Loucy (cell line): ENCODE results near the gene LLGL2.

Experiments
- H2AFZ ChIP-seq: fragments of 200-600 bp; sonication (generic); 2 replicates; pipeline ENCODE4 v1.6.0; 2016; ENCODE audit warnings: antibody characterized with exemption, mild to moderate bottlenecking, low read length, moderate library complexity
- H3F3A ChIP-seq: fragments of 200-600 bp; 2 replicates; pipeline ENCODE4 v1.6.0; 2016; ENCODE audit warnings: antibody characterized with exemption, low read depth, mild to moderate bottlenecking
- H3K27me3 ChIP-seq: fragments of 200-600 bp; sonication (generic); 2 replicates; pipeline ENCODE4 v1.6.1; 2014; ENCODE audit warnings: low read length, mild to moderate bottlenecking; ENCODE audit not compliant: insufficient read depth, poor library complexity, severe bottlenecking
- H3K36me3 ChIP-seq: fragments of 200-600 bp; sonication (generic); 2 replicates; pipeline ENCODE4 v1.6.1; 2016; ENCODE audit warnings: low read length; ENCODE audit not compliant: insufficient read depth
- H3K4me1 ChIP-seq: fragments of 200-600 bp; sonication (generic); 2 replicates; pipeline ENCODE4 v1.5.1; 2014; ENCODE audit warnings: low read length, mild to moderate bottlenecking; ENCODE audit not compliant: insufficient read depth, poor library complexity, severe bottlenecking
- H3K4me2 ChIP-seq: fragments of 200-600 bp; sonication (generic); 2 replicates; pipeline ENCODE4 v1.6.0; 2014; ENCODE audit warnings: antibody characterized with exemption, low read length, low read depth, mild to moderate bottlenecking; ENCODE audit not compliant: poor library complexity, severe bottlenecking
- H3K4me3 ChIP-seq: fragments of 200-600 bp; sonication (generic); 2 replicates; pipeline ENCODE4 v1.5.1; 2014; ENCODE audit warnings: low read length, mild to moderate bottlenecking, mixed read lengths; ENCODE audit not compliant: poor library complexity, severe bottlenecking
- H3K79me2 ChIP-seq: fragments of 200-600 bp; sonication (generic); 2 replicates; pipeline ENCODE4 v1.6.1; 2014; ENCODE audit warnings: low read length; ENCODE audit not compliant: insufficient read depth
- H3K9ac ChIP-seq: fragments of 200-600 bp; sonication (generic); 2 replicates; pipeline ENCODE4 v1.6.0; 2014; ENCODE audit warnings: mild to moderate bottlenecking, low read depth, low read length, moderate library complexity; ENCODE audit not compliant: poor library complexity, severe bottlenecking
- H3K9me2 ChIP-seq: fragments of 200-600 bp; sonication (generic); replicated peaks from 2 replicates; pipeline ENCODE4 v1.6.1; 2016; ENCODE audit warnings: low read depth, low read length, mixed read lengths
- H3K9me3 ChIP-seq: fragments of 200-600 bp; sonication (generic); 2 replicates; pipeline ENCODE4 v1.6.1; 2014; ENCODE audit warnings: mild to moderate bottlenecking, antibody characterized with exemption, low read length, low read depth; ENCODE audit not compliant: insufficient read depth
- H4K20me1 ChIP-seq: fragments of 200-600 bp; sonication (generic); 2 replicates; pipeline ENCODE4 v1.6.0; 2014; ENCODE audit warnings: antibody characterized with exemption, low read length, mild to moderate bottlenecking; ENCODE audit not compliant: insufficient read depth, poor library complexity, severe bottlenecking
- EZH2phosphoT487 ChIP-seq: fragments of 200-600 bp; IDR thresholded peaks from 2 replicates; pipeline ENCODE4 v1.6.1; 2018; ENCODE audit warnings: antibody characterized with exemption, mild to moderate bottlenecking, moderate library complexity, borderline replicate concordance
- TF ChIP-seq, protein P1 (sequence below): fragments of 200-600 bp; sonication (generic); conservative IDR thresholded peaks from 2 replicates; pipeline ENCODE4 v1.5.1; 2014; ENCODE audit warnings: mild to moderate bottlenecking, antibody characterized with exemption, low read length

Gene LLGL2

DNA sequence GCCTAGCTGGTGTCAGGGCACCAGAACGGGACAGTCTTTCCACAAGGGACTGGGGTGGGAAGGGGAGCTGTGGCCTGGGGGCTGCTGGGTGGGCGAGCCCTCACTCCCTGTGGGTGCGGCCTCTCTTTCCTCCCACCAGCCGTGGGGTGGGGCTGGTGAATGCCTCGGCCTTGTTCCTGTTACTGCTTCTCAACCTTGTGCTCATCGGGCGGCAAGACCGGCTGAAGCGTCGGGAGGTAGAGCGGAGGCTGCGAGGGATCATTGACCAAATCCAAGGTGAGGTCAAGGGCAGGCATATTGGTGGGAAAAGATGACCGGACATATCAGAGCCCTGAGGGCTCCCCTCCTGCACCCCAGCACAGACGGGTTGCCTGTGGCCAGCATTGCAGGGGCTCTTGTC lies 39.3 kb upstream of the LLGL2 start:
- Histone ChIP-seq H2AFZ (no peak overlapping the region), H3K4me1 (peaks cover 13% of the 10 kb centered on the region), H3K9me2 (no peaks in the 10 kb centered on the region), H3K27me3 (no peaks in the 10 kb centered on the region), H3K9ac (no peak overlapping the region), H3K9me3 (no peaks in the 10 kb centered on the region), H4K20me1 (no peaks in the 10 kb centered on the region), H3K4me2 (no peak overlapping the region), H3K36me3 (no peaks in the 10 kb centered on the region; the same call in 1 of the 2 replicates), H3F3A (no peaks in the 10 kb centered on the region), H3K79me2 (no peaks in the 10 kb centered on the region), H3K4me3 (no peak overlapping the region)
- no peak for TF ChIP-seq EZH2phosphoT487

DNA sequence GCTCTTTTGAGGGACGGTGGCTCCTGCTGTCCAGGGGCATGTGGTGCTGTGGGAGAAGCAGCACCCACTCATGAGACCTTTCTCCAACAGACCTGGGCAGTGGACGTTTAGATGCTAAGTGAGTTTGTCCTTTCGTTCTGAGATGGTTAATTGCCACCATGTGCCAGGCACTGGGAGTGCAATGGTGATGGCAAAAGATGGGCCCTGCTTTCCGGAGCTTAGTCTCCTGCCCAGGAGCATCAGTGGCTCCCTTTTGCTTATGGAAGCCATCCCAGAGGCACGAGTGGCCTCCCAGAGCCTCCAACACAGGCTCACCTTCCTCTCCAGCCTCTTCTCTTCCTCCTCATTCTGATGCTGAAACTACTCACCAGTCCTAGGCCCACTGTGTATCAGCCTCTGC lies 38.5 kb upstream of the LLGL2 start:
- H3K4me2 ChIP-seq = peak overlapping the region; percentile 69
- peaks cover 4% of the 10 kb centered on the region; the same call in 1 of the 2 replicates for H3K36me3 ChIP-seq
- no peaks in the 10 kb centered on the region for H3K9me3 ChIP-seq
- no peaks in the 10 kb centered on the region for H3K79me2 ChIP-seq
- H3K9ac ChIP-seq = peak overlapping the region; percentile 70
- TF ChIP-seq, protein P1, sequence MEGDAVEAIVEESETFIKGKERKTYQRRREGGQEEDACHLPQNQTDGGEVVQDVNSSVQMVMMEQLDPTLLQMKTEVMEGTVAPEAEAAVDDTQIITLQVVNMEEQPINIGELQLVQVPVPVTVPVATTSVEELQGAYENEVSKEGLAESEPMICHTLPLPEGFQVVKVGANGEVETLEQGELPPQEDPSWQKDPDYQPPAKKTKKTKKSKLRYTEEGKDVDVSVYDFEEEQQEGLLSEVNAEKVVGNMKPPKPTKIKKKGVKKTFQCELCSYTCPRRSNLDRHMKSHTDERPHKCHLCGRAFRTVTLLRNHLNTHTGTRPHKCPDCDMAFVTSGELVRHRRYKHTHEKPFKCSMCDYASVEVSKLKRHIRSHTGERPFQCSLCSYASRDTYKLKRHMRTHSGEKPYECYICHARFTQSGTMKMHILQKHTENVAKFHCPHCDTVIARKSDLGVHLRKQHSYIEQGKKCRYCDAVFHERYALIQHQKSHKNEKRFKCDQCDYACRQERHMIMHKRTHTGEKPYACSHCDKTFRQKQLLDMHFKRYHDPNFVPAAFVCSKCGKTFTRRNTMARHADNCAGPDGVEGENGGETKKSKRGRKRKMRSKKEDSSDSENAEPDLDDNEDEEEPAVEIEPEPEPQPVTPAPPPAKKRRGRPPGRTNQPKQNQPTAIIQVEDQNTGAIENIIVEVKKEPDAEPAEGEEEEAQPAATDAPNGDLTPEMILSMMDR = 0 out of 2 replicates have a peak, but pooled peaks have one; percentile 5
- no peak for TF ChIP-seq EZH2phosphoT487
- H4K20me1 ChIP-seq = no peaks in the 10 kb centered on the region
- no peaks in the 10 kb centered on the region for H3K27me3 ChIP-seq
- no peaks in the 10 kb centered on the region for H3F3A ChIP-seq
- no peak overlapping the region for H2AFZ ChIP-seq
- peak overlapping the region; percentile 58 for H3K4me3 ChIP-seq
- H3K9me2 ChIP-seq = no peaks in the 10 kb centered on the region
- H3K4me1 ChIP-seq = peaks cover 13% of the 10 kb centered on the region

DNA sequence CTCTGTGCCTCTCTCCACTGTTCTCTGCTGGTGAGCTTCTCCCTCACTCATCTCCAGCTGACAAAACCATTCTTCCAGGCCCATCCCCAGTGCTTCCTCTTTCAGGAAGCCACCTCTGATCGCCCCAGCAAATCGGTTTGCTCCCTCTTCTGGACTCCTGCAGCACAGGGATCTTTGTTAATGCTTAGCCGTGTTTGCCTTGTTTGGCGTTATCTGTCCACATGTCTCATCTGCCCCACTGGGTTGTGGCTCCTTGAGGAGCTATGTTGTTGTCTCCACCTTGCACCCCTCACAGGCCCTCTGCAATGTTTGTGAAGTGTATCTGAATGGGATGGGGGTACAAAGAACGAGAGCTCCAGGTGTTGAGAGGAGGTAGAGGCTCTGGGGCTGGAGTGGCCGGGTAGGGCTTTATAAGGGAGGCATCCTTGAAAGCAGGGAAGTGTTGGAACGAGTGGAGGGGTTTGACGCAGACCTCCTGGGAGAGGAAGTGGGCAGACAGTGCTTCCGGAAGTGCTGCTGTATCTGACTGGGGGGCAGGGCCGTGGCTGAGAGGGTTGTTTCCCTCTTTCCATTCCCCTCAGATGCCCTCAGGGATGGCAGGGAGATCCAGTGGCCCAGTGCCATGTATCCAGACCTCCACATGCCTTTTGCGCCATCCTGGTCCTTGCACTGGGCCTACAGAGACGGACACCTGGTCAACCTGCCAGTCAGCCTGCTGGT lies 38.0 kb upstream of the LLGL2 start:
- peak overlapping the region; percentile 70 for H3K9ac ChIP-seq
- H3K4me2 ChIP-seq = peak overlapping the region; percentile 69
- H3K9me3 ChIP-seq = no peaks in the 10 kb centered on the region
- H3K9me2 ChIP-seq = no peaks in the 10 kb centered on the region
- 0 out of 2 replicates have a peak overlapping the region, but pooled peaks have one; percentile 41 for H2AFZ ChIP-seq
- TF ChIP-seq, protein P1 = no peak
- TF ChIP-seq EZH2phosphoT487 = no peak
- H3K79me2 ChIP-seq = no peaks in the 10 kb centered on the region
- no peaks in the 10 kb centered on the region for H4K20me1 ChIP-seq
- H3F3A ChIP-seq = no peaks in the 10 kb centered on the region
- H3K4me3 ChIP-seq = peak overlapping the region; percentile 58
- H3K4me1 ChIP-seq = peaks cover 13% of the 10 kb centered on the region
- H3K27me3 ChIP-seq = no peaks in the 10 kb centered on the region
- H3K36me3 ChIP-seq = peaks cover 10% of the 10 kb centered on the region; the same call in 1 of the 2 replicates
